SK-N-MC (cell line): ENCODE measurements around the gene BCAS3.
"Not testable (repeated sequence)": the region's sequence is repeated elsewhere in the genome, so short reads cannot be mapped to it uniquely, and the experiment has no call there.

Source experiments
- EZH2 ChIP-seq: fragments of 200-600 bp; sonication (generic); IDR thresholded peaks from one replicate; pipeline ENCODE4 v1.6.1; 2017; ENCODE audit warnings: antibody characterized with exemption
- FOXP2 ChIP-seq: optimal IDR thresholded peaks from 2 replicates; pipeline ENCODE3; 2011; ENCODE audit warnings: mild to moderate bottlenecking, moderate library complexity; ENCODE audit not compliant: insufficient read depth; ENCODE audit errors: extremely low read length, control extremely low read depth
- POLR2AphosphoS5 ChIP-seq: IDR thresholded peaks from 2 replicates; pipeline ENCODE4 v1.6.1; 2012; ENCODE audit warnings: mild to moderate bottlenecking, low read depth, low read length, borderline replicate concordance

DNA sequence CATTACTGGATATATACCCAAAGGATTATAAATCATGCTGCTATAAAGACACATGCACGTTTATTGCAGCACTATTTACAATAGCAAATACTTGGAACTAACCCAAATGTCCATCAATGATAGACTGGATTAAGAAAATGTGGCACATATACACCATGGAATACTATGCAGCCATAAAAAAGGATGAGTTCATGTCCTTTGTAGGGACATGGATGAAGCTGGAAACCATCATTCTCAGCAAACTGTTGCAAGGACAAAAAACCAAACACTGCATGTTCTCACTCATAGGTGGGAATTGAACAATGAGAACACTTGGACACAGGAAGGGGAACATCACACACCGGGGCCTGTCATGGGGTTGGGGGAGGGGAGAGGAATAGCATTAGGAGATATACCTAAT is 137.3 kb downstream of the BCAS3 start:
- not testable (repeated sequence) for TF ChIP-seq FOXP2, POLR2AphosphoS5, EZH2
